Transverse colon (tissue), 4 donors: ENCODE data around the gene SRRM3. TPM values are rescaled to one million over a fixed set of nuclear protein-coding genes. Genes with fewer than 3 reads are reported as not detected.

Experiments
- DNase-seq: peaks from one replicate; pipeline ENCODE4 v3.0.0-alpha.2; 2019
- H3K27ac ChIP-seq, 4 donors: fragments of 200-600 bp; sonication (generic); 2 replicates each; pipeline ENCODE4 v1.5.1; 2016 to 2018; ENCODE audit warnings: inconsistent platforms in 4 of 4
- H3K27me3 ChIP-seq: fragments of 200-600 bp; sonication (generic); 2 replicates; pipeline ENCODE4 v1.5.1; 2017; ENCODE audit warnings: inconsistent platforms
- H3K36me3 ChIP-seq, 4 donors: fragments of 200-600 bp; sonication (generic); 2 replicates each; pipeline ENCODE4 v1.5.1; 2017 to 2019; ENCODE audit warnings: inconsistent platforms in 4 of 4
- H3K4me1 ChIP-seq, 4 donors: fragments of 200-600 bp; sonication (generic); 2 replicates each; pipeline ENCODE4 v1.5.1; 2017 to 2020; ENCODE audit warnings: inconsistent platforms in 4 of 4
- H3K4me3 ChIP-seq, 4 donors: fragments of 200-600 bp; sonication (generic); 1 replicate in 1 of 4; 2 replicates in 3 of 4; pipeline versions ENCODE4 v1.5.1 to v1.6.1; 2017 to 2019; ENCODE audit warnings: inconsistent platforms in 4 of 4
- H3K9me3 ChIP-seq, 2 donors: fragments of 200-600 bp; sonication (generic); 2 replicates each; pipeline ENCODE4 v1.5.1; 2017 to 2019; ENCODE audit warnings: inconsistent platforms in 2 of 2
- EP300 ChIP-seq: sonication (generic); formaldehyde crosslinking; IDR thresholded peaks from one replicate; pipeline ENCODE4 v1.6.1; 2017; ENCODE audit warnings: antibody characterized with exemption, low read depth
- POLR2A ChIP-seq: fragments of 450-650 bp; IDR thresholded peaks from one replicate; pipeline ENCODE4 v1.6.1; 2016; ENCODE audit warnings: antibody characterized with exemption, mild to moderate bottlenecking, moderate library complexity
- POLR2AphosphoS5 ChIP-seq, 3 donors: sonication (generic); formaldehyde crosslinking; IDR thresholded peaks; one replicate each; pipeline ENCODE4 v1.6.1; 2016; ENCODE audit warnings: antibody characterized with exemption in 3 of 3
- WGBS, 2 donors: methylation state at CpG; one replicate each; pipeline ENCODE4 v1.1.5; 2018; ENCODE audit warnings: low coverage in 1 of 2; 5-methylcytosine and 5-hydroxymethylcytosine counted together
- in situ Hi-C, 4 donors: fragments of 200-750 bp; cut with MboI; loops; one replicate each; pipeline versions ENCODE4 v1.15.0 to v1.15.1; 2017; ENCODE audit warnings: low sequenced_read_pairs in 3 of 4, low pct_ligation_motif_present in 1 of 4, low pct_unique_long_range_greater_than_20kb in 1 of 4
- intact Hi-C: fragments of 100-400 bp; cut with DNase I; formaldehyde crosslinking; loops from one replicate; pipeline ENCODE4 v1.15.1; 2023; ENCODE audit warnings: low total_unique reads
- total RNA-seq, 4 donors: library from RNA; depleted of rRNA; stranded (reverse); fragments of >200 nt; gene quantifications; one replicate each; pipeline ENCODE4 v1.1.0, GENCODE V29; 2016
- TF ChIP-seq, protein P1 (sequence below), 5 experiments: fragments of 200-600 bp in 3 of 5; fragments of 450-650 bp in 2 of 5; sonication (generic) in 3 of 5; IDR thresholded peaks; 1 replicate in 2 of 5; 2 replicates in 3 of 5; pipeline ENCODE4 v1.5.1; 2016 to 2017; ENCODE audit warnings: antibody characterized with exemption in 5 of 5, inconsistent platforms in 3 of 5, mild to moderate bottlenecking in 2 of 5, moderate library complexity in 1 of 5

SRRM3 gene
- total RNA-seq, 4 donors from 2014 or later = 0.82 to 1.4 (median 1.1) TPM; not detected in 1

GRCh38 chr7:76222333-76222732, 20.6 kb downstream of the SRRM3 start:
- no peak for DNase-seq
- intact Hi-C loops (no loop called here), in situ Hi-C loops (no loop called here)
- no peaks in the 10 kb centered on the region for H3K9me3 ChIP-seq
- H3K36me3 ChIP-seq = no peaks in the 10 kb centered on the region
- peaks cover 72% of the 10 kb centered on the region for H3K27me3 ChIP-seq
- no peaks in the 10 kb centered on the region for H3K4me1 ChIP-seq
- no peak overlapping the region for H3K27ac ChIP-seq
- TF ChIP-seq POLR2A = no peak
- TF ChIP-seq EP300 = no peak
- TF ChIP-seq, protein P1, sequence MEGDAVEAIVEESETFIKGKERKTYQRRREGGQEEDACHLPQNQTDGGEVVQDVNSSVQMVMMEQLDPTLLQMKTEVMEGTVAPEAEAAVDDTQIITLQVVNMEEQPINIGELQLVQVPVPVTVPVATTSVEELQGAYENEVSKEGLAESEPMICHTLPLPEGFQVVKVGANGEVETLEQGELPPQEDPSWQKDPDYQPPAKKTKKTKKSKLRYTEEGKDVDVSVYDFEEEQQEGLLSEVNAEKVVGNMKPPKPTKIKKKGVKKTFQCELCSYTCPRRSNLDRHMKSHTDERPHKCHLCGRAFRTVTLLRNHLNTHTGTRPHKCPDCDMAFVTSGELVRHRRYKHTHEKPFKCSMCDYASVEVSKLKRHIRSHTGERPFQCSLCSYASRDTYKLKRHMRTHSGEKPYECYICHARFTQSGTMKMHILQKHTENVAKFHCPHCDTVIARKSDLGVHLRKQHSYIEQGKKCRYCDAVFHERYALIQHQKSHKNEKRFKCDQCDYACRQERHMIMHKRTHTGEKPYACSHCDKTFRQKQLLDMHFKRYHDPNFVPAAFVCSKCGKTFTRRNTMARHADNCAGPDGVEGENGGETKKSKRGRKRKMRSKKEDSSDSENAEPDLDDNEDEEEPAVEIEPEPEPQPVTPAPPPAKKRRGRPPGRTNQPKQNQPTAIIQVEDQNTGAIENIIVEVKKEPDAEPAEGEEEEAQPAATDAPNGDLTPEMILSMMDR (IDR thresholded peaks at IDR 0.05) = no peak
- TF ChIP-seq POLR2AphosphoS5 (IDR thresholded peaks at IDR 0.05) = no peak
- no peak overlapping the region for H3K4me3 ChIP-seq
- 80 to 83% methylated on average over 1 to 2 of the region's 2 CpGs for WGBS, 2 donors

DNA sequence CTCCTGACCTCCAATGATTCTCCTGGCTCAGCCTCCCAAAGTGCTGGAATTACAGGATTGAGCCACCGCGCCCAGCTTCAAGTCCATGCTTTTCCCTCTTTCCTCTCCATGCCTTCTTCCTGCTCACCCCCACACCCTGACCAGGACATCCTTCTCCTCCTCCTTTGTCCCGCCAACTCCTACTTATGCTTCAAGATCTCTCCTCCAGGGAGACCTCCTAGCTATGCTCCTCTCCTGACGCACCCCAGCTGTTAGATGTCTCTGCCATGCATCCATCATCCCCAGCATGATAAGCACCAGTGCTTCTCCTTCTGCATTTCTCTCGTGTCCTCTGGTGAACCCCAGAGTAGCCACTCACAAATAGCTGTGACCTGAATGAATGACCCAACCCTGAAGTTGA, 21.1 kb downstream of the SRRM3 start:
- H3K36me3 ChIP-seq = no peaks in the 10 kb centered on the region
- in situ Hi-C loops (no loop called here), intact Hi-C loops (no loop called here)
- DNase-seq = no peak
- H3K27me3 ChIP-seq = peaks cover 72% of the 10 kb centered on the region
- TF ChIP-seq, protein P1 (IDR thresholded peaks at IDR 0.05) = no peak
- TF ChIP-seq EP300 = no peak
- TF ChIP-seq POLR2AphosphoS5 (IDR thresholded peaks at IDR 0.05) = no peak
- TF ChIP-seq POLR2A = no peak
- 71 to 72% methylated on average over 2 to 5 of the region's 5 CpGs for WGBS, 2 donors
- H3K9me3 ChIP-seq = no peaks in the 10 kb centered on the region
- H3K4me1 ChIP-seq = no peaks in the 10 kb centered on the region
- H3K27ac ChIP-seq = no peak overlapping the region
- no peak overlapping the region for H3K4me3 ChIP-seq

DNA sequence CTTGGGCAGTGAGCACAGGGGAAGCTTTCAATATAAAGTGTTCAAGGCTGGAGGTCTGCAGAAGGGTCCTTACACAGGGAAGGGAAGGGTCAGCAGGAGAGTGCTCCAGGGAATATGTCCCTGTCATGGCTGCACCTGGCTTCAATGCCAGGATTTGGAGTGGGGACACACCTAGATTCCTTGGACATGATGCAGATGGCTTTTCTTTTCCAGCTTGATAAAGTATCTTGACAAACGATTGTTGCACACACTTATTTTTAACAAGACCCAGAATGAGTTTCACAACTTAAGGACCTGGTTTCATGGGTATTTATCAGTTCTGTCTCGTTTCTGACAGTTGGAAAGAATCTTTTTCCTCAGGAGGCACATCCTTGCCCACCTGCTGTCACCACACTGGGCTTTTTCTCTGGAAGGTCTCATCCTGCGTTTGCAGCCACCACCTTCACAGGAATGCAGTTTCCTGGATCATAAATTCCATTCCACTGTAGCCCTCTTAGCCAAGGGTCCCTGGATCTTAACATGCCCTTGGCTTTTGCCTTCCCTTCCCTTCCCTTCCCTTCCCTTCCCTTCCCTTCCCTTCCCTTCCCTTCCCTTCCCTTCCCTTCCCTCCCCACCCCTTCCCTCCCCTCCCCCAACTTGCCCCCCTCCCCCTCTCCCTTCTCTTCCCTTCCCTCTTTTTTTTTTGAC, 21.7 kb downstream of the SRRM3 start:
- H3K27me3 ChIP-seq = peaks cover 72% of the 10 kb centered on the region

GRCh38 chr7:76224695-76225094, 23.0 kb downstream of the SRRM3 start:
- TF ChIP-seq POLR2A = no peak
- no peak for TF ChIP-seq POLR2AphosphoS5 (IDR thresholded peaks at IDR 0.05)
- TF ChIP-seq EP300 = no peak
- TF ChIP-seq, protein P1 (IDR thresholded peaks at IDR 0.05) = no peak
- in situ Hi-C loops (no loop called here), intact Hi-C loops (no loop called here)
- H3K4me1 ChIP-seq = no peaks in the 10 kb centered on the region
- H3K4me3 ChIP-seq = no peak overlapping the region
- no peak for DNase-seq
- peaks cover 73% of the 10 kb centered on the region for H3K27me3 ChIP-seq
- no peaks in the 10 kb centered on the region for H3K9me3 ChIP-seq
- no peak overlapping the region for H3K27ac ChIP-seq
- 20 to 30% methylated on average over 7 to 11 of the region's 11 CpGs for WGBS, 2 donors
- H3K36me3 ChIP-seq = no peaks in the 10 kb centered on the region

More for the DNA sequence above, 21.7 kb downstream of the SRRM3 start:
- in situ Hi-C loops (no loop called here), intact Hi-C loops (no loop called here)
- Histone ChIP-seq H3K4me3 (no peak overlapping the region), H3K4me1 (no peaks in the 10 kb centered on the region), H3K27ac (no peak overlapping the region), H3K9me3 (no peaks in the 10 kb centered on the region), H3K36me3 (no peaks in the 10 kb centered on the region)
- TF ChIP-seq POLR2A = no peak
- no peak for TF ChIP-seq EP300
- no peak for TF ChIP-seq POLR2AphosphoS5 (IDR thresholded peaks at IDR 0.05)
- TF ChIP-seq, protein P1 (IDR thresholded peaks at IDR 0.05) = no peak
- no peak for DNase-seq
- WGBS, 2 donors = 12% methylated on average over 3 of the region's 3 CpGs; no CpG with 5 or more reads in 1 of the 2 donors
